GM23338 (cell line): Measurements from ENCODE around the gene KRTAP19-7. TPM values are rescaled to one million over a fixed set of nuclear protein-coding genes. Genes with fewer than 3 reads are reported as not detected.

Source experiments
- ATAC-seq: fragments of 200-7000 bp; cut with Tn5 transposase; 3 replicates; pipeline ENCODE4 v1.9.1; 2020
- DNase-seq: peaks from one replicate; pipeline ENCODE4 v3.0.0-alpha.2; 2015; ENCODE audit warnings: low spot score
- H2AFZ ChIP-seq: fragments of 200-600 bp; sonication (generic); 2 replicates; pipeline ENCODE4 v1.8.0; 2016; ENCODE audit warnings: antibody characterized with exemption, mild to moderate bottlenecking, moderate library complexity
- H3F3A ChIP-seq: fragments of 200-600 bp; sonication (generic); replicated peaks from 2 replicates; pipeline ENCODE4 v1.8.0; 2017; ENCODE audit warnings: antibody characterized with exemption, mixed run types, low read depth
- H3K27ac ChIP-seq: fragments of 200-600 bp; sonication (generic); 2 replicates; pipeline ENCODE4 v1.6.1; 2016; ENCODE audit warnings: low read depth
- H3K27me3 ChIP-seq: fragments of 200-600 bp; sonication (generic); 2 replicates; pipeline ENCODE4 v1.8.0; 2016; ENCODE audit warnings: mild to moderate bottlenecking, mixed run types, moderate library complexity; ENCODE audit not compliant: insufficient read depth
- H3K36me3 ChIP-seq: fragments of 200-600 bp; sonication (generic); 2 replicates; pipeline ENCODE4 v1.8.0; 2016; ENCODE audit warnings: mild to moderate bottlenecking; ENCODE audit not compliant: insufficient read depth
- H3K4me1 ChIP-seq: fragments of 200-600 bp; sonication (generic); 2 replicates; pipeline ENCODE4 v1.8.0; 2016; ENCODE audit warnings: mild to moderate bottlenecking, moderate library complexity; ENCODE audit not compliant: insufficient read depth
- H3K4me2 ChIP-seq: fragments of 200-600 bp; sonication (generic); 2 replicates; pipeline ENCODE4 v1.7.1; 2017; ENCODE audit warnings: mixed run types
- H3K4me3 ChIP-seq: fragments of 200-600 bp; sonication (generic); 2 replicates; pipeline ENCODE4 v1.6.1; 2016; ENCODE audit warnings: mixed run types
- H3K79me2 ChIP-seq: fragments of 200-600 bp; sonication (generic); replicated peaks from 2 replicates; pipeline ENCODE4 v1.8.0; 2017; ENCODE audit warnings: mild to moderate bottlenecking; ENCODE audit not compliant: insufficient read depth
- H3K9me2 ChIP-seq: fragments of 200-600 bp; sonication (generic); 2 replicates; pipeline ENCODE4 v1.8.0; 2017; ENCODE audit not compliant: insufficient read depth
- H4K20me1 ChIP-seq: fragments of 200-600 bp; sonication (generic); replicated peaks from 2 replicates; pipeline ENCODE4 v1.8.0; 2017; ENCODE audit warnings: mild to moderate bottlenecking; ENCODE audit not compliant: insufficient read depth
- H3K27ac Mint-ChIP-seq: 2 replicates; pipeline ENCODE4 v1.8.0; 2020; ENCODE audit warnings: inconsistent platforms, mild to moderate bottlenecking, moderate library complexity, mixed read lengths
- H3K27me3 Mint-ChIP-seq: 3 replicates; pipeline ENCODE4 v1.8.0; 2022; ENCODE audit warnings: low read depth, mild to moderate bottlenecking, moderate library complexity, mixed read lengths, inconsistent platforms; ENCODE audit not compliant: insufficient read depth, poor library complexity
- H3K36me3 Mint-ChIP-seq: 3 replicates; pipeline ENCODE4 v1.8.0; 2021; ENCODE audit warnings: low read depth, mild to moderate bottlenecking, inconsistent platforms, moderate library complexity, mixed read lengths
- H3K4me1 Mint-ChIP-seq: 3 replicates; pipeline ENCODE4 v1.8.0; 2020; ENCODE audit warnings: mild to moderate bottlenecking, inconsistent platforms, mixed read lengths
- H3K4me3 Mint-ChIP-seq: 3 replicates; pipeline ENCODE4 v1.8.0; 2021; ENCODE audit warnings: moderate library complexity, mild to moderate bottlenecking, inconsistent platforms, mixed read lengths
- H3K9me3 Mint-ChIP-seq: 3 replicates; pipeline ENCODE4 v1.8.0; 2020; ENCODE audit warnings: moderate library complexity, mild to moderate bottlenecking, inconsistent platforms, mixed read lengths
- CREB1 ChIP-seq: fragments of 250-450 bp; sonication (Bioruptor Pico); IDR thresholded peaks from 2 replicates; pipeline ENCODE4 v1.5.0; 2020; ENCODE audit warnings: low read depth, mild to moderate bottlenecking, moderate library complexity
- EZH2 ChIP-seq: fragments of 200-600 bp; sonication (generic); IDR thresholded peaks from one replicate; pipeline ENCODE4 v1.8.0; 2017; ENCODE audit warnings: antibody characterized with exemption, mild to moderate bottlenecking, low read depth; ENCODE audit not compliant: unreplicated experiment
- EZH2phosphoT487 ChIP-seq: fragments of 200-600 bp; sonication (generic); IDR thresholded peaks from one replicate; pipeline ENCODE4 v1.8.1; 2018; ENCODE audit warnings: antibody characterized with exemption; ENCODE audit not compliant: unreplicated experiment
- JUNB ChIP-seq: IDR thresholded peaks from one replicate; pipeline ENCODE4 v1.6.1; 2016; ENCODE audit warnings: antibody characterized with exemption; ENCODE audit not compliant: unreplicated experiment
- NANOG ChIP-seq: IDR thresholded peaks from 2 replicates; pipeline ENCODE4 v1.6.1; 2016; ENCODE audit warnings: antibody characterized with exemption, borderline replicate concordance
- POLR2AphosphoS5 ChIP-seq: IDR thresholded peaks from 2 replicates; pipeline ENCODE4 v1.6.1; 2016; ENCODE audit warnings: antibody characterized with exemption, low read depth
- STAT1 ChIP-seq: IDR thresholded peaks from one replicate; pipeline ENCODE4 v1.6.1; 2016; ENCODE audit warnings: antibody characterized with exemption; ENCODE audit not compliant: unreplicated experiment
- ZNF114 ChIP-seq: fragments of 250-450 bp; sonication (Bioruptor Pico); IDR thresholded peaks from 2 replicates; pipeline ENCODE4 v1.5.0; 2020; ENCODE audit warnings: mild to moderate bottlenecking, moderate library complexity
- ZNF331 ChIP-seq: fragments of 250-450 bp; sonication (Bioruptor Pico); IDR thresholded peaks from 2 replicates; pipeline ENCODE4 v1.5.0; 2020; ENCODE audit warnings: low read depth, mild to moderate bottlenecking, moderate library complexity
- polyA plus RNA-seq: library from polyadenylated mRNA; unstranded; fragments of >200 nt; fragmentation: Nextera tagmentation; extraction: Ambion mirVana; gene quantifications from 2 replicates; pipeline ENCODE4 v1.2.1, GENCODE V29; 2016
- total RNA-seq: library from RNA; depleted of rRNA; stranded (reverse); fragments of >200 nt; shearing (Covaris generic); gene quantifications from 2 replicates; pipeline ENCODE4 v1.2.3, GENCODE V29; 2014
- TF ChIP-seq, protein P1 (sequence below): fragments of 250-450 bp; sonication (Bioruptor Pico); IDR thresholded peaks from 2 replicates; pipeline ENCODE4 v1.5.0; 2020; ENCODE audit warnings: mild to moderate bottlenecking, moderate library complexity
- TF ChIP-seq, protein P2 (sequence below): IDR thresholded peaks from one replicate; pipeline ENCODE4 v1.6.1; 2018; ENCODE audit warnings: antibody characterized with exemption; ENCODE audit not compliant: unreplicated experiment
- TF ChIP-seq, protein P3 (sequence below), 2 experiments: fragments of 200-600 bp in 1 of 2; sonication (generic) in 1 of 2; conservative IDR thresholded peaks; 2 replicates each; pipeline versions ENCODE4 v1.5.1 to v1.6.1; 2016 to 2017; ENCODE audit warnings: antibody characterized with exemption in 2 of 2, low read depth in 2 of 2, mild to moderate bottlenecking in 2 of 2, moderate library complexity in 1 of 2
- TF ChIP-seq, protein P4 (sequence below): IDR thresholded peaks from 2 replicates; pipeline ENCODE4 v1.6.1; 2016; ENCODE audit warnings: antibody characterized with exemption

The KRTAP19-7 gene
- total and polyA plus RNA-seq, 2 experiments from 2014 or later, result not detected

DNA sequence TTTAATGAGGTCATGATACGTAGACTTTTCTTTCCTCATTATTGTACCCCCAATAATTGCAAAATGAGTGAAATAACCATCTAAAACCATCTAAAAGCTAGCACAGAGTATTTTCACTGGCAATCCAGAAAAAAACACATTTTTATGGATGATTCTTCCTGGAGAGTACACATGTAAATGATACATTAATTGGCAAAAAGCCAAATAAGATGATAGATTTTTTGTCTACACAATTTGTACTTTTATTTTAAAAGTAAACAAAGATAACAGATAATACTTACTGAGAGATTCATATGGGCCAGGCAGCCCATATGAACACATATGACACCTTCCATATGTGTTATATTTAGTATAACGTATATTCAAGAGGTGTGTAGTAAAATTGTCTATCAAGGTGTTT lies 2.5 kb upstream of the KRTAP19-7 start:
- Histone ChIP-seq H3K4me3 (no peak overlapping the region), H3K27me3 (no peaks in the 10 kb centered on the region), H3K79me2 (no peaks in the 10 kb centered on the region), H2AFZ (no peak overlapping the region), H3K9me2 (no peaks in the 10 kb centered on the region), H3K27ac (no peak overlapping the region), H3K4me1 (no peaks in the 10 kb centered on the region), H3F3A (no peaks in the 10 kb centered on the region), H3K36me3 (no peaks in the 10 kb centered on the region), H3K4me2 (no peak overlapping the region), H4K20me1 (no peaks in the 10 kb centered on the region)
- DNase-seq (no peak), ATAC-seq (no peak)
- no peak for TF ChIP-seq EZH2phosphoT487
- no peak for TF ChIP-seq STAT1
- TF ChIP-seq JUNB, result no peak
- TF ChIP-seq ZNF114 (CRISPR knock-in tag), result no peak
- TF ChIP-seq, protein P1, sequence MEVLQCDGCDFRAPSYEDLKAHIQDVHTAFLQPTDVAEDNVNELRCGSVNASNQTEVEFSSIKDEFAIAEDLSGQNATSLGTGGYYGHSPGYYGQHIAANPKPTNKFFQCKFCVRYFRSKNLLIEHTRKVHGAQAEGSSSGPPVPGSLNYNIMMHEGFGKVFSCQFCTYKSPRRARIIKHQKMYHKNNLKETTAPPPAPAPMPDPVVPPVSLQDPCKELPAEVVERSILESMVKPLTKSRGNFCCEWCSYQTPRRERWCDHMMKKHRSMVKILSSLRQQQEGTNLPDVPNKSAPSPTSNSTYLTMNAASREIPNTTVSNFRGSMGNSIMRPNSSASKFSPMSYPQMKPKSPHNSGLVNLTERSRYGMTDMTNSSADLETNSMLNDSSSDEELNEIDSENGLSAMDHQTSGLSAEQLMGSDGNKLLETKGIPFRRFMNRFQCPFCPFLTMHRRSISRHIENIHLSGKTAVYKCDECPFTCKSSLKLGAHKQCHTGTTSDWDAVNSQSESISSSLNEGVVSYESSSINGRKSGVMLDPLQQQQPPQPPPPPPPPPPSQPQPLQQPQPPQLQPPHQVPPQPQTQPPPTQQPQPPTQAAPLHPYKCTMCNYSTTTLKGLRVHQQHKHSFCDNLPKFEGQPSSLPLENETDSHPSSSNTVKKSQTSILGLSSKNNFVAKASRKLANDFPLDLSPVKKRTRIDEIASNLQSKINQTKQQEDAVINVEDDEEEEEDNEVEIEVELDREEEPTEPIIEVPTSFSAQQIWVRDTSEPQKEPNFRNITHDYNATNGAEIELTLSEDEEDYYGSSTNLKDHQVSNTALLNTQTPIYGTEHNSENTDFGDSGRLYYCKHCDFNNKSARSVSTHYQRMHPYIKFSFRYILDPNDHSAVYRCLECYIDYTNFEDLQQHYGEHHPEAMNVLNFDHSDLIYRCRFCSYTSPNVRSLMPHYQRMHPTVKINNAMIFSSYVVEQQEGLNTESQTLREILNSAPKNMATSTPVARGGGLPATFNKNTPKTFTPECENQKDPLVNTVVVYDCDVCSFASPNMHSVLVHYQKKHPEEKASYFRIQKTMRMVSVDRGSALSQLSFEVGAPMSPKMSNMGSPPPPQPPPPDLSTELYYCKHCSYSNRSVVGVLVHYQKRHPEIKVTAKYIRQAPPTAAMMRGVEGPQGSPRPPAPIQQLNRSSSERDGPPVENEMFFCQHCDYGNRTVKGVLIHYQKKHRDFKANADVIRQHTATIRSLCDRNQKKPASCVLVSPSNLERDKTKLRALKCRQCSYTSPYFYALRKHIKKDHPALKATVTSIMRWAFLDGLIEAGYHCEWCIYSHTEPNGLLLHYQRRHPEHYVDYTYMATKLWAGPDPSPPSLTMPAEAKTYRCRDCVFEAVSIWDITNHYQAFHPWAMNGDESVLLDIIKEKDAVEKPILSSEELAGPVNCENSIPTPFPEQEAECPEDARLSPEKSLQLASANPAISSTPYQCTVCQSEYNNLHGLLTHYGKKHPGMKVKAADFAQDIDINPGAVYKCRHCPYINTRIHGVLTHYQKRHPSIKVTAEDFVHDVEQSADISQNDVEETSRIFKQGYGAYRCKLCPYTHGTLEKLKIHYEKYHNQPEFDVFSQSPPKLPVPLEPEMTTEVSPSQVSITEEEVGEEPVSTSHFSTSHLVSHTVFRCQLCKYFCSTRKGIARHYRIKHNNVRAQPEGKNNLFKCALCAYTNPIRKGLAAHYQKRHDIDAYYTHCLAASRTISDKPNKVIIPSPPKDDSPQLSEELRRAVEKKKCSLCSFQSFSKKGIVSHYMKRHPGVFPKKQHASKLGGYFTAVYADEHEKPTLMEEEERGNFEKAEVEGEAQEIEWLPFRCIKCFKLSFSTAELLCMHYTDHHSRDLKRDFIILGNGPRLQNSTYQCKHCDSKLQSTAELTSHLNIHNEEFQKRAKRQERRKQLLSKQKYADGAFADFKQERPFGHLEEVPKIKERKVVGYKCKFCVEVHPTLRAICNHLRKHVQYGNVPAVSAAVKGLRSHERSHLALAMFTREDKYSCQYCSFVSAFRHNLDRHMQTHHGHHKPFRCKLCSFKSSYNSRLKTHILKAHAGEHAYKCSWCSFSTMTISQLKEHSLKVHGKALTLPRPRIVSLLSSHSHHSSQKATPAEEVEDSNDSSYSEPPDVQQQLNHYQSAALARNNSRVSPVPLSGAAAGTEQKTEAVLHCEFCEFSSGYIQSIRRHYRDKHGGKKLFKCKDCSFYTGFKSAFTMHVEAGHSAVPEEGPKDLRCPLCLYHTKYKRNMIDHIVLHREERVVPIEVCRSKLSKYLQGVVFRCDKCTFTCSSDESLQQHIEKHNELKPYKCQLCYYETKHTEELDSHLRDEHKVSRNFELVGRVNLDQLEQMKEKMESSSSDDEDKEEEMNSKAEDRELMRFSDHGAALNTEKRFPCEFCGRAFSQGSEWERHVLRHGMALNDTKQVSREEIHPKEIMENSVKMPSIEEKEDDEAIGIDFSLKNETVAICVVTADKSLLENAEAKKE (CRISPR knock-in tag), result no peak
- no peak for TF ChIP-seq EZH2
- TF ChIP-seq ZNF331 (CRISPR knock-in tag), result no peak
- no peak for TF ChIP-seq CREB1 (CRISPR knock-in tag)
- TF ChIP-seq, protein P2, sequence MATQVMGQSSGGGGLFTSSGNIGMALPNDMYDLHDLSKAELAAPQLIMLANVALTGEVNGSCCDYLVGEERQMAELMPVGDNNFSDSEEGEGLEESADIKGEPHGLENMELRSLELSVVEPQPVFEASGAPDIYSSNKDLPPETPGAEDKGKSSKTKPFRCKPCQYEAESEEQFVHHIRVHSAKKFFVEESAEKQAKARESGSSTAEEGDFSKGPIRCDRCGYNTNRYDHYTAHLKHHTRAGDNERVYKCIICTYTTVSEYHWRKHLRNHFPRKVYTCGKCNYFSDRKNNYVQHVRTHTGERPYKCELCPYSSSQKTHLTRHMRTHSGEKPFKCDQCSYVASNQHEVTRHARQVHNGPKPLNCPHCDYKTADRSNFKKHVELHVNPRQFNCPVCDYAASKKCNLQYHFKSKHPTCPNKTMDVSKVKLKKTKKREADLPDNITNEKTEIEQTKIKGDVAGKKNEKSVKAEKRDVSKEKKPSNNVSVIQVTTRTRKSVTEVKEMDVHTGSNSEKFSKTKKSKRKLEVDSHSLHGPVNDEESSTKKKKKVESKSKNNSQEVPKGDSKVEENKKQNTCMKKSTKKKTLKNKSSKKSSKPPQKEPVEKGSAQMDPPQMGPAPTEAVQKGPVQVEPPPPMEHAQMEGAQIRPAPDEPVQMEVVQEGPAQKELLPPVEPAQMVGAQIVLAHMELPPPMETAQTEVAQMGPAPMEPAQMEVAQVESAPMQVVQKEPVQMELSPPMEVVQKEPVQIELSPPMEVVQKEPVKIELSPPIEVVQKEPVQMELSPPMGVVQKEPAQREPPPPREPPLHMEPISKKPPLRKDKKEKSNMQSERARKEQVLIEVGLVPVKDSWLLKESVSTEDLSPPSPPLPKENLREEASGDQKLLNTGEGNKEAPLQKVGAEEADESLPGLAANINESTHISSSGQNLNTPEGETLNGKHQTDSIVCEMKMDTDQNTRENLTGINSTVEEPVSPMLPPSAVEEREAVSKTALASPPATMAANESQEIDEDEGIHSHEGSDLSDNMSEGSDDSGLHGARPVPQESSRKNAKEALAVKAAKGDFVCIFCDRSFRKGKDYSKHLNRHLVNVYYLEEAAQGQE, result no peak
- TF ChIP-seq, protein P3, sequence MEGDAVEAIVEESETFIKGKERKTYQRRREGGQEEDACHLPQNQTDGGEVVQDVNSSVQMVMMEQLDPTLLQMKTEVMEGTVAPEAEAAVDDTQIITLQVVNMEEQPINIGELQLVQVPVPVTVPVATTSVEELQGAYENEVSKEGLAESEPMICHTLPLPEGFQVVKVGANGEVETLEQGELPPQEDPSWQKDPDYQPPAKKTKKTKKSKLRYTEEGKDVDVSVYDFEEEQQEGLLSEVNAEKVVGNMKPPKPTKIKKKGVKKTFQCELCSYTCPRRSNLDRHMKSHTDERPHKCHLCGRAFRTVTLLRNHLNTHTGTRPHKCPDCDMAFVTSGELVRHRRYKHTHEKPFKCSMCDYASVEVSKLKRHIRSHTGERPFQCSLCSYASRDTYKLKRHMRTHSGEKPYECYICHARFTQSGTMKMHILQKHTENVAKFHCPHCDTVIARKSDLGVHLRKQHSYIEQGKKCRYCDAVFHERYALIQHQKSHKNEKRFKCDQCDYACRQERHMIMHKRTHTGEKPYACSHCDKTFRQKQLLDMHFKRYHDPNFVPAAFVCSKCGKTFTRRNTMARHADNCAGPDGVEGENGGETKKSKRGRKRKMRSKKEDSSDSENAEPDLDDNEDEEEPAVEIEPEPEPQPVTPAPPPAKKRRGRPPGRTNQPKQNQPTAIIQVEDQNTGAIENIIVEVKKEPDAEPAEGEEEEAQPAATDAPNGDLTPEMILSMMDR (conservative IDR thresholded peaks at IDR 0.05; ENCODE audit: low read depth in 2 of 2), result no peak
- TF ChIP-seq, protein P4, sequence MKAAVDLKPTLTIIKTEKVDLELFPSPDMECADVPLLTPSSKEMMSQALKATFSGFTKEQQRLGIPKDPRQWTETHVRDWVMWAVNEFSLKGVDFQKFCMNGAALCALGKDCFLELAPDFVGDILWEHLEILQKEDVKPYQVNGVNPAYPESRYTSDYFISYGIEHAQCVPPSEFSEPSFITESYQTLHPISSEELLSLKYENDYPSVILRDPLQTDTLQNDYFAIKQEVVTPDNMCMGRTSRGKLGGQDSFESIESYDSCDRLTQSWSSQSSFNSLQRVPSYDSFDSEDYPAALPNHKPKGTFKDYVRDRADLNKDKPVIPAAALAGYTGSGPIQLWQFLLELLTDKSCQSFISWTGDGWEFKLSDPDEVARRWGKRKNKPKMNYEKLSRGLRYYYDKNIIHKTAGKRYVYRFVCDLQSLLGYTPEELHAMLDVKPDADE, result no peak
- TF ChIP-seq POLR2AphosphoS5, result no peak
- TF ChIP-seq NANOG, result no peak
- H3K4me3 Mint-ChIP-seq, result no peak overlapping the region
- no peak overlapping the region for H3K27ac Mint-ChIP-seq
- no peaks in the 10 kb centered on the region for H3K36me3 Mint-ChIP-seq
- H3K9me3 Mint-ChIP-seq, result no peaks in the 10 kb centered on the region
- no peaks in the 10 kb centered on the region for H3K27me3 Mint-ChIP-seq
- H3K4me1 Mint-ChIP-seq, result no peaks in the 10 kb centered on the region
